Measurements from ENCODE around the gene CHTOP.
"Not testable (repeated sequence)": the region's sequence is repeated elsewhere in the genome, so short reads cannot be mapped to it uniquely, and the experiment has no call there.

CHTOP gene

GRCh38 chr1:153635872-153636271 lies 2.0 kb downstream of the CHTOP start:
- DNase-seq = no peak

DNA sequence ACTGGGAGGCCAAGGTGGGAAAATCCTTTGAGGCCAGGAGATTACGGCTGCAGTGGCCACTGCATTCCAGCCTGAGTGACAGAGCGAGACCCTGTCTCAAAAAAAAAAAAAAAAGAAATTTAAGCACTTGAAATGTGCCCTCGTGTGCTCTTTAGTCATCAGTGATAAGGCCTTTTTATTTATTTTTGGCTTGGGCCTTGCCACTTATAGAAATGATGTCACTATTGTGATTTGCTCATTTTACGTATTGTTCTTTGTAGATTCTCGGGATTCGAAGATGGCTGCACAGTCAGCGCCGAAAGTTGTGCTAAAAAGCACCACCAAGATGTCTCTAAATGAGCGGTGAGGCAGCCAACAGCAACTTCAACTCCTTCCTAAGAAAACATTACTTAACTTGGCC lies 2.4 kb downstream of the CHTOP start:
- DNase-seq = no peak

- no peak for DNase-seq
These were observed 4.4 kb downstream of the CHTOP start for GRCh38 chr1:153638261-153638660.

DNA sequence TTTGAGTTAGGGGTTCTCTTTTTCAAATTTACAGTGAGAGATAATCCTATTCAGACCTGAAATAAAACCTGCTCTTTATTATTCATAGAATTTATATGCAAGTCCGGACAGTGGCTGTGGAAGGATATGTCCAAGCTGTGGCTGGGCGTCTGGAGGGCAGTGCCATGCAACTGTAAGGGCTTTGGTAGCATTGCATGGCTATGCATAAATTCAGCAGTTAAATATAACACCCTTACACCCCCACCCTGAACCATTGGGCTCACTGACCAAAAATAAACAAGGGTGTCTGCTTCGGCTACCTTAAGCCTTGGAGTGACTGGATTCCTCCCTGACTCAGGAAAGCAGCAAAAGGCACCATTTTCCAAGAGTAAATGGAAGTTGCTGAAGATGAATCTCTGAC lies 5.4 kb downstream of the CHTOP start:
- no peak for DNase-seq

DNA sequence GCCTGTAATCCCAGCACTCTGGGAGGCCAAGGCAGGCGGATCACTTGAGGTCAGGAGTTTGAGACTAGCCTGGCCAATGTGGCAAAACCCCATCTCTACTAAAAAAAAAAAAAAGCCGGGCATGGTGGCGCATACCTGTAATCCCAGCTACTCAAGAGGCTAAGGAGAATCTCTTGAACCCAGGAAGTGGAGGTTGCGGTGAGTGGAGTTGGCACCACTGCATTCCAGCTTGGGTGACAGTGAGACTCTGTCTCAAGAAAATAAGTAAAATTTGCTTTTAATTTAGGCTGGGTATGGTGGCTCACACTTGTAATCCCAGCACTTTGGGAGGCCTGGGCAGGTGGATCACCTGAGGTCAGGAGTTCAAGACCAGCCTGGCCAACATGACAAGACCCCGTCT lies 6.3 kb downstream of the CHTOP start:
- DNase-seq = not testable (repeated sequence)

GRCh38 chr1:153640861-153641260 lies 7.0 kb downstream of the CHTOP start:
- DNase-seq = no peak

DNA sequence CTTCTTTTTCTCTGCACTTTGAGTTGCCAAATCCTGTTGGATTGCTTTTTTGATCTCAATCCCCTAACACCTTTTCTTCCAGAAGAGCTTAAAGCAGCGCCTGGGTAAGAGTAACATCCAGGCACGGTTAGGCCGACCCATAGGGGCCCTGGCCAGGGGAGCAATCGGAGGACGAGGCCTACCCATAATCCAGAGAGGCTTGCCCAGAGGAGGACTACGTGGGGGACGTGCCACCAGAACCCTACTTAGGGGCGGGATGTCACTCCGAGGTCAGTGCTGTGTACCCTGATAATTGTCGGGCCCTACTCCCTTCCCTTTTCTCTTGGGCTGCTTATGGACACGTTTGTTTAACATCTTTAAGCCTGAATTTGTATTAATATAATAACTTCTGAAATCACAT lies 8.3 kb downstream of the CHTOP start:
- no peak for DNase-seq

- DNase-seq = no peak
These were observed 9.2 kb downstream of the CHTOP start for GRCh38 chr1:153643100-153643499.

GRCh38 chr1:153643816-153644215 lies 9.9 kb downstream of the CHTOP start:
- DNase-seq = no peak

DNA sequence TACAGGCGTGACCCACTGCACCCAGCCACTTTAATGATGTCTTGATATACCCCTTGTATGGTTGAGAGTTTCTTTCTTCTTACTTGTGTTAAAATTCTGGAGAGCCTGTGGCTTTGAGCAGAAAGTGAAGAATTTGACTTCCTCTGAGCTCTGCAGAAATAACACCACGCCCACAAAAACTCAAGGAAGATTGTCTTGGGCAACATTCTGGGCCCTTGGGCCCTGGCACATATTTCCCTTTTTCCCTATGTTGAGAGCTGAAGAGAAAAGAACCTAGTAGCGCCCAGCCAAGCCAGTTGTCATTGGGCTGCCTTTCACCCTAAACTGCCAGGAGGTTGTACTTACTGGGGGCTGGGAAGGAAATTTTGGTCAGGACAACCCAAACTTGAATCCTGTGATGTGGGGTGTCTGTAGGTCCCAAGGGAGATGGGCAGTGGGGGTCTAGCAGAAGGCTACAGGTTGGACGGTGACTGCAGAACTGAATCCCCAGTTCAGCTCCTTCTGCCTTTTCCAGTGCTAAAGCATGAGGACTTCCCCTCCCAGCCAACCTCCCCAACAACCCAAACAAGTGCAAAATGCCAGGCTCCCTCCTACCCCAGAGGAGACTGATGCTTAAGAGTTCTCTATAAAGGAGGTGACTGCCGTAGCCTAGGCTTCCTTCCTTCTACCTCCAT lies 12.9 kb downstream of the CHTOP start:
- no peak for DNase-seq

GRCh38 chr1:153647346-153647714 lies 13.5 kb downstream of the CHTOP start:
- no peak for DNase-seq

DNA sequence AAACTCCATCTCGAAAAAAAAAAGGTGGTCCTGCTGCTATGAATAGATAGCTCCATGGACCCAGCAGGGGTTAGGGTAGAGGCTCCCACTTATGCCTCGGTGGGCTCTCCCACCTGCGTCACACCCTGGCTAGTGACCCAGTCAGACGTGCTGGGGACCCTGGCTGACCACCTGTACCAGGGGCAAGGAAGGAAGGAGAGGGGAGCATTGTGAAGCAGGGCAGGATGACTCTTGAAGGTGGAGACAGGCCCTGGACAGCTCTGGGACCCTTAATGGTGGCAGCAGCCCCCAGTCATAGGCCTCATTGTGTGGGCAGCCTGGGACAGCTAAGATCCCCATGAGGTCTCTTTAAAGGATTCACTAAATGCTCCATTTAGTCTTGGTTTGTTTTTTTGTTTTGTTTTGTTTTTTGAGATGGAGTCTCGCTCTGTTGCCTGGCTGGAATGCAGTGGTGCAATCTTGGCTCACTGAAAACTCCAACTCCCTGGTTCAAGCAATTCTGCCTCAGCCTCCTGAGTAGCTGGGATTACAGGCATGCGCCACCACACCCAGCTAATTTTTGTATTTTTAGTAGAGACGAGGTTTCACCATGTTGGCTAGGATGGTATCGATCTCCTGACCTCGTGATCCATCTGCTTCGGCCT lies 14.3 kb downstream of the CHTOP start:
- DNase-seq = no peak

GRCh38 chr1:153649137-153649862 lies 15.4 kb downstream of the CHTOP start:
- no peak for DNase-seq

DNA sequence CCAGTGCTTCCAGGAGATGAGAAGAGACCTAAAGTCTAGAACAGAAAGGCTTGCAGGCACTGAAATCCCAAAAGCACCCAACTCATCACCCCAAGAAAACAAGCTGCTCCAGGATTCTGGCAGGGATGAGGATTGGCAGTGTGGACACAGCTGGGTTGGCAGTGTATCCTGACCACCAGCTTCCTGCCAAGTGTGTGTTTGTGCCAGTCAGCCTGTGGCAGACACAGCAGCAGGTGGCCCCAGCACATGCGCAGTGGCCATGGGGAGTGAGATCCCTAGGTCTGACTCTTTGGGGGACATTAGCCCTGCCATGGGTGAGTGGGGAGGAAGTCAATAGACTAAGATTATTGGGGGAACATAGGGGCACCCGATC lies 16.0 kb downstream of the CHTOP start:
- DNase-seq = no peak

DNA sequence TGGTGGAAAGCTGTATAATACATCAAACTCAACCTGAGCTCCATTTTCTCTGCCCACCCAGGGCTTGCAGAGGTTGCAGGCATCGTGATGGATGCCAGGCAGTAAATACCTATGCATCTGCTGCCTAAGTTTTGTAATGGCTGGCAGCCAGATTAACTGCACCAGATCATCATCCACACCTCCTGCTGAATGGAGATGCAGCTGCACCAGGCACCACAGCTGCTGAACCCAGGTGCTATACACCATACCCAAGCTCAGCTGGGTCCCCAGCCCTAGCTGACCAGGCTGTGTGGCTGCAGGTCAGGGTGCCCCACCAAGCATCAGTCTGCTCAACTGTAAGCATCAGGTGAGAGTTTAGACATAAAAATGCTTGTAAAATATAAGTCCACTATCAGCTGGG lies 17.9 kb downstream of the CHTOP start:
- no peak for DNase-seq

DNA sequence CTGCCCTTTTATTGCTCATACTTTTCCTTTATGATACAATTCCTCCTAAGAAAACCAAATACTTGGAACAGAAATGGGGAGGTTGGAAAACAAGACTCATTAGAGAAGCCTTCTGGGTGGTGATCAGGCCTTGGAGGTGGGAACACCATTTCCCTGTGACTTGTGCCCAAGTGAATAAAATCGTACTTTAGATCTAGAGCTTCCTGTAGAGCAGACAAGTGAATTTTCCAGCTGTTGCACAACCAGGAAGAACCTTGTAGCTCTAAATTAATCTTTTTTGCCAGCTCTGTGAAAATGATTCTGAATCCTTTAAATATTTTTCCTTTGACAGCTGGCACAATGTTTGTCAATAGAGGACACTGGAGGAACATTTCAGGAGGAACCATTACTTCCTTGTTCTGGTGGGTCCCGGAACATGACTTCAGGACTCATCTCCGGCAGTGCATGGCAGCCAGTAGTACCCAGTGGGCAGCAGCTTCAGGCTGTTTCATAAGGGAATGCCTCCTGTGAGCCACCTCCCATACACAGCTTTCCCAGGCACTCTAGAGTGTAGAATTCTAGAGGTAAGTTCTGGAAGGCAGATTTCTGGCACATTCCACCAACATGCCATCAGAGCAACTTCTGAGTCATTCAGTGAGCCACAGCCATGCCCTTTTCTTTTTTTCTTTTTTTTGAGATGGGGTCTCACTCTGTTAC lies 19.1 kb downstream of the CHTOP start:
- DNase-seq = no peak

DNA sequence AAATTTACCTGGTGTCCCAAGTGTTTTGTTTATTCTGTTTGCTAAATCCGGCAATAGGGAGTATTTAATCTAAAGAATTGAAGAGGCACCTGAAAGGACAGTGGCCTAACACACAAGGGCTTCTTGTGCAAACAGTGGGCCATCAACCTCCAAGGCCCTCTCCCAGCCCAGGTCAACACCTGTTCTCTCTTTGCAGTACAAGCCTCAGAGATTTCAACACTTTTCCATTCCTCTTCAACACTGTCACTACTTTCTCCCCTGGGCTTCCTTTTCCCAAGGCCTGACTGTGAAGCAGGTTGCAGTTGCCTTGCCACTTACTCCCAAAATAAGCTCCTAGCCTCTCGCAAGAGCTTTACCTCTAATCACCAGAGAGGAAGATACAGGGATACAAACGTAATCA lies 21.5 kb downstream of the CHTOP start:
- no peak for DNase-seq

DNA sequence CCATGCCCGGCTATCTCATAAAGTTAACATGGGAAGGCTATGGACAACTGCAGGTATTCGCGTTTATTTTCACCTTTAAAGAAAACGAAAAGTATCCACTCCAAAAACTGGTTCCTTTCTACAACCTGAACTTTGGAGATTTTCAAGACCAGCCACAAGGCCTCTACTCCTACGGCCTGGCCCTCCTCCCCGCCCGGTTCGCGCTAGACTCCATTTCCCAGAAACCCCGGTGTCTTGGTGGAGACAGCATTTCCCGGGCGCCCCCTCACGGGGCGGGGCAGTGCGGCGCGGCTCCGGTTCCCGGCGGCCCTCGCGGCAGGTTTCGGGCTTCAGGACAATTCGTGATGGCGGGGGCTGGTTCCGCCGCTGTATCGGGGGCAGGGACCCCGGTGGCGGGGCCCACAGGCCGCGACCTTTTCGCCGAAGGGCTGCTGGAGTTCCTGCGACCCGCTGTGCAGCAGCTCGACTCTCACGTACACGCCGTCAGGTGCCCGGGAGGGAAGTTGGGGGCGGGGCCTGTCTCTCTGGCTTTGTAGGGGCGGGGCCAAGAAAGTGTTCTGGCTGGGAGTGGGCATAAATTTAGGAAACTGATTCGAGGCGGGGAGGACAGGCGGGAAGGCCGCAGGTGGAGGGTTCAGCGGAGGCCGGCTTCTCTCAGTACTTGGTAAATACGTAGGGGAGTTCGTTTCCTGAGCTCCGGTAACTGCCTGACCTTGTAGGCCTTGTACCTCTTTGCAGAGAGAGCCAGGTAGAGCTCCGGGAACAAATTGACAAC lies 24.7 kb downstream of the CHTOP start, which contains the start of gene SNAPIN:
Gene SNAPIN, plus strand, starts transcription at position 304 of the 775 bp plus-strand sequence. Its CDS starts 41 bp downstream, at position 345.
- peak; percentile 92 for DNase-seq

- no peak for DNase-seq
These were observed 25.3 kb downstream of the CHTOP start for GRCh38 chr1:153659175-153659534.

- no peak for DNase-seq
These were observed 25.8 kb downstream of the CHTOP start for GRCh38 chr1:153659656-153660055.

DNA sequence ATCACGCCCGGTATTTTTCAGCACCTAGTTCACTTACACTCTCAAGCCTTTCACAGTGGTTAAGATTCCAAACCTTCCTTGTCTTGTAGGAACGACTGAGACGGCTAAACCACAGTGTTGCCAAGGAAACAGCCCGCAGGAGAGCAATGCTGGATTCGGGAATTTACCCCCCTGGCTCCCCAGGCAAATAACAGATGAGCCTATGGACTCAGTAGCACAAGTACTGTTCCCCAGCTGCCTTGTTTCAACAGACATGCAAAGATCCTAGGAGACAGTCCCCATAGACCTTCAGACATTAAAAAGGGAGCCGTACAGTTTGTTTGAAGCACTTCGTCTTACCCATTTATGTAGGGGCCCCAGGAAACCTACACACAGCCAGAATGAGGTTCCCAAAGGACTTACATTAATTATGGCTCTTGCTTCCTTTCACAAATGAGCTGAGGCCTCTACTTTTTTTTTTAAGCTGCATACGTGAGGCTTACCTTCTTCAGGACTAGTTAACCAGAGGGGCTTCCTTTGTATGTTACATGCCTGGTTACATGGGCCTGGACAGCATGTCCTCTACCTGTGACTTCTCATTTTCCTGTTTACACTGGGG lies 27.3 kb downstream of the CHTOP start:
- no peak for DNase-seq

GRCh38 chr1:153662269-153662668 lies 28.4 kb downstream of the CHTOP start:
- DNase-seq = no peak

DNA sequence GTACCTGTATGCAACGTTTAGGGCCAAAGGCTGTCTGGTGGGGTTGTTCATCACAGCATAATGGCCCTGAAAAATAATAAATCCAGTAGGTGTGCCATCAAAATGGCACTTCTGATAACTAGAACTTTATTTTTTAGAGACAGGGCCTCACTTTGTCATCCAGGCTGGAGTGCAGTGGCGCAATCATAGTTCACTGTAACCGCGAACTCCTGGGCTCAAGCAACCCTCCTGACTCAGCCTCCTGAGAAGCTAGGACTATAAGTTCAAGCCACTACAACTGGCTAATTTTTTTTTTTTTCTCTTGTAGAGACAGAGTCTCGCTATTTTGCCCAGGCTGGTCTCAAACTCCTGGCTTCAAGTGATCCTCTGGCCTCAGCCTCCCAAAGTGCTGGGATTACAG lies 29.3 kb downstream of the CHTOP start:
- no peak for DNase-seq
